Measurements from ENCODE around the gene DAAM1.
A peak's percentile ranks its signal among the peaks of the same experiment; 100 is the strongest.

DAAM1 gene

GRCh38 chr14:59363531-59364226, 175.2 kb downstream of the DAAM1 start:
- peak; percentile 43 for DNase-seq (ENCODE audit: low read depth)

DNA sequence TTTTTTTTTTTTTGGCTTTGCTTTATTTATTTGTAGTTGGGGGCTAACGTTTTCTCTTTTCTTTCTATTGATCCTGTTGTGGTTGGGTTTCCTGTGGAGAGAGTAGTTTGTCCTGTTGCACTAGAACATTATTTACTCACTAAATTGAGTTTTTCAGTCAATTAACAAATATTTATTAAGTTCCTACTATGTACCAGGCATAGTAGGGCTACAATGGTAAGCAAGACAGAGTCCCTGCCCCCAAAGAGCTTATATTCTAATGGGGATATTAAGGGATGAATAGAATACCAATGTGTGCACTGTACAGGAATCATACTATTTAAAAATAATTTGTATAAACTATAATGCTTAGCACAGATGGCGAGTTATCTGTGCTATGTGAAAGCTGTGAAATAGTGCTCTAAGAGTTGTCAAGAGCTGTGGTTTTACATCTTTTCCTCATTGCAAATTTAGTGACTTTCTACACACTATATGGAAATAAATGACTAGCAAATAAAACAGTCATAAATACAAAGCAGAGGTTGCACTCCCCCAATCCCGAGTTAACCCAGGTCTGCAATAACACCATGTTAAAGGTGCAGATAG, 181.8 kb downstream of the DAAM1 start:
- no peak for DNase-seq (ENCODE audit: low read depth)

GRCh38 chr14:59371771-59372170, 183.3 kb downstream of the DAAM1 start:
- DNase-seq (ENCODE audit: low read depth) = no peak

GRCh38 chr14:59374048-59374447, 185.6 kb downstream of the DAAM1 start:
- DNase-seq (ENCODE audit: low read depth) = no peak

DNA sequence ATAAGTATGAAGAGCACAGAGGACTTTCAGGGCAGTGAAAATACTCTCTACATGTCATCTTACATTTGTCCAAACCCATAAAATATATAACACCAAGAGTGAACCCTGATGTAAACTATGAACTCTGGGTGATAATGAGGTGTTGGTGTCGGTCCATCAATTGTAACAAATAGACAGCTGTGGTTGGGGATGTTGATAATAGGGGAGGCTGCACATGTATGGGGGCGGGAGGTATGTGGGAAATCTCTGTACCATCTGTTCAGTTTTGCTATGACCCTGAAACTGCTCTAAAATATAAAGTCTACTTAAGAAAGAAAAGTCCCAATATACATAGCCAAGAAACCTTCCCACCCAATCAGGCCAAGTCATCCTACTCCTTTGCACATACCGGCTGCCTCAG, 188.2 kb downstream of the DAAM1 start:
- DNase-seq (ENCODE audit: low read depth) = no peak

GRCh38 chr14:59377491-59377890, 189.0 kb downstream of the DAAM1 start:
- DNase-seq (ENCODE audit: low read depth) = peak; percentile 69

DNA sequence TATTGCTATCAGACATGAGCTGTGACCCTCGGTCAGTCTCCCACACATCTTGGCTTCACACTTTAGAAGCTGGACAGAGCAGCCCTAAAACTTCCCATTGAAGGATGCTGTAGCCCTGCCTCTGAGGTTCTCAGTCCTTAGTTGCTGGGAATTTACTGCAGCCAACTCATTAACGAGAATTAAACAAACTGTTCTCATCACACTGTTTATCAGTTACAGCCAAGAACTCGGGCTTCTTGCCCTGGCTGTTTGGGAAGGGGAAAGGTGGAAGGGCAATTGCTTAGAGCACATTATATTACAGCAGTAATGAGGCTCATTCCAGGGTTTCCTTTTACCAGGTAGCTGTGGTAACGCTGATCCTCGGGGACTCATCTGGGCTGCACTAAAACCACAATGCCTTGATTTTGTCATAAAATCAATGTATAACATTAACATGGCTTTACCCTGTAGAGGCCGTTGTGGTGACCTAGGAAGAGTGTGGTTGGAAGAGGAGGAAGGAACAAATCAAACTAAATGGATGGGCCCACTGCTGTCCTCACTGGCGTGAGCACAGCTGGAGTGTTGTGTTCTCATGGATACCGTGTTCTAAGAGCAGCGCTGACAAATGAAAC, 189.6 kb downstream of the DAAM1 start:
- no peak for DNase-seq (ENCODE audit: low read depth)

DNA sequence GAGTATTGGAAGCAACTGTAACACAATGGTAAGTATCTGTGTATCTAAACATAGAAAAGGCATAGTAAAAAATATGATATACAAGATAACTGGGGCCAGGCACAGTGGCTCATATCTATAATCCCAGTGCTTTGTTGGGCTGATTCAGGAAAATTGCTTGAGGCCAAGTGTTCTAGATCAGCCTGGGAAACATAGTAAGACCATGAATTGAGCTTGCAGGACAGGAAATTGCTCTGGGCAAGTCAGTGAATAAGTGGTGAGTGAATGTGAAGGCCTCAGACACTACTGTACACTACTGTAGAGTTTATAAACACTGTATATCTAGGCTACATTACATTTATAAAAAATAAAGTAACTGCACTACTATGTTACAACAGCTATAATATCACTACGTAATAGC, 201.5 kb downstream of the DAAM1 start:
- peak; percentile 39 for DNase-seq (ENCODE audit: low read depth)

DNA sequence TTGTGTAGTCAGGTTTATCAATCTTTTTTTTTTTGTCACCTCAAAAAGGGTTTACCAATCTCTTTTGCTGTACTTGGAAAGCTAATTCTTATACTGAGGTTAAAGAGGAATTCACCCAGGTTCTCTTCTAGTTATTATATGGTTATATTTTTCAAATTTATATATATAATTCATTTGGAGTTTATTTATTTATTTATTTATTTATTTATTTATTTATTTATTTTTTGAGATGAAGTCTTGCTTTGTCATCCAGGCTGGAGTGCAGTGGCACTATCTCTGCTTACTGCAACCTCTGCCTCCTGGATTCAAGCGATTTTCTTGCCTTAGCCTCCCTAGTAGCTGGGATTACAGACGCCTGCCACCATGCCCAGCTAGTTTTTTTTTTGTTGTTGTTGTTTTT, 202.9 kb downstream of the DAAM1 start:
- DNase-seq (ENCODE audit: low read depth) = no peak

DNA sequence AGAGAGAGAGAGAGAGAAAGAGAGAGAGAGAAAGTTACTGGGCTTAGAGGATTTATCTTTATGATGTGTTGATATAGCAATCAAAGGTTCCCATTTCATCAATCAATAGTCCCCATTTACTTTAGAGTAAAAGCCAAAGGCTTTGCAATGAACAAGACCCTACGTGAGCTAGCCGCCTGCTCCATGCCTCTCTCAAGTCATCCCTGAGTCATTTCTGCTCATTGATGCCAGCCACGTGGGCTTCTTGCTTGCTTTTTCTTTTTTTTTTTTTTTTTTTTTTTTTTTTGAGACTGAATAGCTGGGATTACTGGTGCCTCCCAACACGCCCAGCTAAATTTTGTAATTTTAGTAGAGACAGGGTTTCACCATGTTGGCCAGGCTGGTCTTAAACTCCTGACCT, 205.8 kb downstream of the DAAM1 start:
- DNase-seq (ENCODE audit: low read depth) = no peak

DNA sequence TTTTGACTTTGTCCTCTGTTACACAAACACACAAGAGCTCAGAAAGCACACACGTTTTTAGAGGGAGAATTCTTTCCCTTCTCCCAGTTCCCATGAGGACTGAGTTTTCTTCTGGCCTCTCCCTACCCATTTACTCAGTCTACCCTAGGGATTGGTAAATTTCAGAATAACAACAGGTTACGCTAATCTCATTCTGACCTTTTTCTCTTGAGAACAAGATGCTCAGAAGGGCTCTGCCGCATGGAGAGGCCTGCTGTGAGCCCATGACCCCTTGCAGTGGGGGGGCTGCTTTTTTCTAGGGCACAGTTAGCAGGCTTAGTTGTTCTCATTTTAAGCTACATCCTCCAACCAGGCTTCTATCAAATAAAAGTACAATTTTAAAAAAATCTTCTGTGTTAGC, 207.2 kb downstream of the DAAM1 start:
- DNase-seq (ENCODE audit: low read depth) = no peak

- no peak for DNase-seq (ENCODE audit: low read depth)
These were observed 210.4 kb downstream of the DAAM1 start for GRCh38 chr14:59398841-59399240.

DNA sequence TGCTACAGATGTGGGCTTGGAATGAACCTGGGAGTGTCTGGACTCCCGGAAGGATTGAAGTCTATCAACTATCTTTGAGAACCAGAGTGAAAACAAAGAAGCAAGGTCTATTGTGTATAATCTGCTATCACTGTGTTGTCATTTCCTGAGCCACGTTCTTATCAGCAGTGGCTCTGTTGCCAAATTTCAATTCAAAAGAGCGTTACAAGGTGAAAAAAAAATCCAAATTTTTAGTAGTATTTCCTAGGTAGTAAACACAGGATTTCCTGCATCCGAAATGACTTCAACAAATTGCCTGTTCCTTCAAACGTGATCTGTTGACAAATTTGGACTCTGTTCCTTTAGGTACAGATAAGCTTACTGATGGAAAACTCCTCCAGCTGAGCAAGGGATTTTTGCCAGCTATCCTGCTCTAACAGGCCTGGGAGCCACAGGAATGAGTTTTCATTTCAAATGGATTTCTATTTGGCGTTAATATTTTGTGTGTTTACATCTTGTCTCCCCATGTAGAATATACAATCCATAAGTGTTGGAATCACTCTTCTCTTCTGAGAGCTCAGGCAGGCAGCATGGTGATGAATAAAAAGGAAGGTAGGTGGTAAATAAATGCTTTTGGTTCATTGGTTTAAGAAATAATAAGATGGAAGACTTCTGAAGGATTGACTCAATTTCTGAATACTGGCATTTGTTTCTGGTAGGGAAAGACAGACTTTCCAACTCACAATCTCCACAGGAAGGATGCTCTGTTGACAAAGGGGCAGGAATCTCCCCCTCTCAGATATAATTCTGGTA, 218.2 kb downstream of the DAAM1 start:
- peak; percentile 41 for DNase-seq (ENCODE audit: low read depth)

DNA sequence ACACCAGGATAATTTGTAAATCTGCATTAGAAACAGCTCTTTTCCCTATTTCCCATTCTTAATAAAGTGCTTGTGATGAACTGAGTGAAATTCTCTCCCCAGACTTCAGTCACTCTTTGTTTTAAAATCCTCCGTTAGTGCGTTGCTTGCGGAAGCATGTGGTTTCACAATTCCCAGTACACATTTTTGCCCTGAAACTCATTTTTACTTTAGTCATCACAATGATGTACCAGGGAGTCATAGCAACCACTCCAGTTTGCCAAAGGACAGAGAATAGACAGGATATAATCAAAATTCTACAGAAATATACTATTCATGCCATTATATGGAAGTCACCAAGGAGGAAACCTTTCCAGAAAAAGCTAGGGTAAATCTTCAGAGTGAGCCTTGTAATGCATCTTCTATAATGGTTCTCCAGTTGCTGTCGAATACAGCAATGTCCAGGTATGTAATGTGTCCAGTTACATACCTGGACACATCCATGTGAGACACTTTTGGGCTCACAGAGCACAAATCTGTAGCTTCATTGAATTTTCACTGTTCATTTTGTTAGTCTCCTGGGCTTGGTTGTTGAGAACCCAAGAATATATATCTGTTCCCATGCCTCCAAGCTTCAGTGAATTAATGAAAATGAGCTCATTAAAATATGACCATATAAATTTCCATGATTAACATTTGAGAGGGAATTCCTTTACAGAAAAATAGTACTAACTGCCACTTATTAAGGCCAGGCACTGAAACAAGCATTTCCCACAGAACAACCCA, 219.0 kb downstream of the DAAM1 start:
- peak; percentile 94 for DNase-seq (ENCODE audit: low read depth)

DNA sequence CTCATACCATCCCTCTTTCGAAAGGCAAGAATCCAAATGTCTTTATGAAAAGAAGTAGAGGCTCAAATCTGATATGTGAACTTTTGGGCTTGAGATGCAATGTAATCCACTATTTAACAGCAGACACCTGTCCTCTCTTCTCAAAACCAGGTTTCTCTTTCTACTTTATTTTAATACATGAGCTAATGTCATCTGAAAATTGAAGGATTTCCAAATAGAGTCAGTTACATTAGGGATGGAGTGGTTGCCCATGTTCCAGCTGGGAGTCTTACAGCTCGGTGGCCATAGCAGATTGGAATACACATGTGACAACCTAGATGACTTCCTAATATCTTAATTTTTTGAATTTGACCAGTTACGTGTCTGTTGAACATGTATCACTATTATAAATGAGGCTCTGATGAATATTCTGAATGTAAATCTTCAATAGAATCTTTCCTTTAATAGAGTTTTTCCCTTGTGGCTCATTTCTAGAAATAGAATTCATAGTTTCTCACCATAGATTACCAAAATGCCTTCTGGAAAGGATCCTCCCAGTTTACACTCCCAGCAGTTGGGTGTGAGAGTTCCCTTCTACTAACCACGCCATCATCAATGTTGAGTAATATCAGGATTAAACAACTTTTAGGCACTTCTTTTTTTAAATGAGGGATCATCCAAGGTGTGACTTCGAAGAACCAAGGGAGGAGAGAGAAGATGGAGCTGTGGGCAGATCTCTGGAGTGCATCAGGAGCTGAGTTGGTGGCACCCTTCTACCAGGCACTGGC, 227.6 kb downstream of the DAAM1 start:
- DNase-seq (ENCODE audit: low read depth) = no peak

- no peak for DNase-seq (ENCODE audit: low read depth)
These were observed 228.8 kb downstream of the DAAM1 start for GRCh38 chr14:59417311-59417710.

DNA sequence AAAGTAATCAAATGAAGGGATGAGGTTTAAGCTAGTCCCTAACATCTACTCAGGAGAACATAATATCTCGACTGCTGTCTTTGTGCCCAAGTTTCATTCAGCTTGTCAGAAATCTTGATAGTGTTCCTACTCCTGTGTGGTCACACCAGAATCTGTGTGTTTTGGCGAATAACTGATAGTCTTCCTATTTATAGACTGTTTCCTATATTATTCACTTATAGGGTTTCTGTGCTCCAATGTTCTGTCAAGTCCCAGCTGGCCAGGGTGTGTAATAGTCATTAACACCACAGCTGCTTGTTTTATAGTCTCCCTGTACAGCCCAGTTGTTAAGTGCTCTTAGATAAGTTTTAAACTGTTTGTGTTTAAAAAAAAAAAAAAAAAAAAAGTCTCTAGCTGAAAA, 230.8 kb downstream of the DAAM1 start:
- DNase-seq (ENCODE audit: low read depth) = no peak
